HL-60/S4 treated with phorbol 12-myristate 13-acetate at 8.2 ng/mL for 4 days and 3 days (cell line): ENCODE data around the gene CDCP1.
"Not testable (repeated sequence)": the region's sequence is repeated elsewhere in the genome, so short reads cannot be mapped to it uniquely, and the experiment has no call there.

Experiments
- in situ Hi-C: fragments of 300-500 bp; cut with MboI; formaldehyde crosslinking; loops from 2 replicates; pipeline ENCODE4 v1.15.0; 2022; ENCODE audit warnings: low sequenced_read_pairs

The CDCP1 gene

GRCh38 chr3:45173776-45174175 lies 27.6 kb upstream of the CDCP1 start:
- in situ Hi-C loops = no loop called here

- in situ Hi-C loops = no loop called here
These were observed 25.1 kb upstream of the CDCP1 start for GRCh38 chr3:45171283-45171682.

- in situ Hi-C loops = no loop called here
These were observed 23.9 kb upstream of the CDCP1 start for GRCh38 chr3:45170096-45170495.

GRCh38 chr3:45169125-45169904 lies 23.1 kb upstream of the CDCP1 start:
- in situ Hi-C loops = no loop called here

- in situ Hi-C loops = no loop called here
These were observed 22.3 kb upstream of the CDCP1 start for GRCh38 chr3:45168451-45168850.

GRCh38 chr3:45167011-45167911 lies 21.1 kb upstream of the CDCP1 start:
- in situ Hi-C loops = no loop called here

GRCh38 chr3:45166321-45166879 lies 20.2 kb upstream of the CDCP1 start:
- in situ Hi-C loops = no loop called here

GRCh38 chr3:45165497-45166283 lies 19.5 kb upstream of the CDCP1 start:
- in situ Hi-C loops = no loop called here

- in situ Hi-C loops = no loop called here
These were observed 17.9 kb upstream of the CDCP1 start for GRCh38 chr3:45164056-45164455.

- in situ Hi-C loops = no loop called here
These were observed 17.3 kb upstream of the CDCP1 start for GRCh38 chr3:45163481-45163880.

GRCh38 chr3:45154641-45155147 lies 8.5 kb upstream of the CDCP1 start:
- in situ Hi-C loops = no loop called here

- in situ Hi-C loops = no loop called here
These were observed 7.7 kb upstream of the CDCP1 start for GRCh38 chr3:45153658-45154437.

- in situ Hi-C loops = no loop called here
These were observed 6.1 kb upstream of the CDCP1 start for GRCh38 chr3:45152307-45152706.

- in situ Hi-C loops = no loop called here
These were observed 4.9 kb upstream of the CDCP1 start for GRCh38 chr3:45151100-45151499.

GRCh38 chr3:45148921-45149320 lies 2.7 kb upstream of the CDCP1 start:
- in situ Hi-C loops = no loop called here

GRCh38 chr3:45145223-45145622 lies 955 bp downstream of the CDCP1 start:
- in situ Hi-C loops = no loop called here

- in situ Hi-C loops = no loop called here
These were observed 2.2 kb downstream of the CDCP1 start for GRCh38 chr3:45143673-45144671.

- in situ Hi-C loops = not testable (repeated sequence)
These were observed 5.4 kb downstream of the CDCP1 start for GRCh38 chr3:45140770-45141155.
